ENCODE results near the gene PTK6. TPM values are rescaled to one million over a fixed set of nuclear protein-coding genes. Genes with fewer than 3 reads are reported as not detected.

Gene PTK6
- total RNA-seq, 4 donors from 2014 or later: 90.5 to 147 (median 103) TPM

DNA sequence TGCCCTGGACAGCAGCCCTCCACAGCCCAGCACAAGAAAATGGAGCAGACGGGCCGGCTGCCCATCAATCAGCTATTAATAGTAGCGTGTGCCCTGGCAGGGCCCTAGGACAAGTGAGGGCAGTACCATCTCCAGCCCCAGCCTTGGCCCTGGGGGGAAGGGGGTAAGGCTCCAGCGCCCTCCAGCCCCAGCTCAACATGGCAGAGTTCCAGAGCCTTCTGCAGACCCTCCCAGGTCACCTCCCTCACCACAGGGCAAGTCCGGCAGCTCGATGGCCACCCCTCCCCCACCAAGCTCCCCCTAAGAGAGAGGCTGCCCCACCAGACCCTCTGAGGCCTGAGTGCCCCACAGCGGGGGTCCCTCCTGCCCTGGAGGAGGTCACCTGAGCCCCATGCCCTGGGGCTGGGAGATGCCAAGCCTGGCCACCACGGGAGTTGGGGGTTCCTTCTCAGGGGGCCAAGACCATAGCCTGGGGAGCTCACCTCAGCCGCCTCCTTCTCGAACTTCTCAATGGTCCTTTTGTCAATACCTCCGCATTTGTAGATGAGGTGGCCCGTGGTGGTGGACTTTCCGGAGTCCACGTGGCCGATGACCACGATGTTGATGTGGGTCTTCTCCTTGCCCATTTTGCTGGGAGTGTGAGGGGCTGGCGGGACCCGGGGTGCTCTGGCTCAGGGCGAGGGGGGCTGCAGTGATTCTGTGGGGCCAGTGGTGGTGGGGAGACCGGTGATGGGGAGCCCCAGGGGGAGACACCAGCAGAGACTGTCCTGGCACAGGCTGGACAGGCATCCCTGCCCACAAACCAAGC is 39.8 kb downstream of the PTK6 start:
- WGBS, 2 donors (ENCODE audit: low coverage in 1 of 2): 60% methylated on average over 2 to 19 of the region's 20 CpGs
- H3K4me3 ChIP-seq: no peak overlapping the region
- H3K9me3 ChIP-seq: no peaks in the 10 kb centered on the region
- no peak for TF ChIP-seq POLR2AphosphoS5 (IDR thresholded peaks at IDR 0.05)
- no peak for TF ChIP-seq CTCF (IDR thresholded peaks at IDR 0.05)
- TF ChIP-seq EP300 (IDR thresholded peaks at IDR 0.05; ENCODE audit: low read depth): no peak
- TF ChIP-seq POLR2A (IDR thresholded peaks at IDR 0.05): no peak
- no peaks in the 10 kb centered on the region for H3K36me3 ChIP-seq
- peaks cover 0 to 19% (median 13%) of the 10 kb centered on the region in 4 donors for H3K4me1 ChIP-seq
- no peak for DNase-seq
- in situ Hi-C loops (cut with MboI; ENCODE audit: low pct_ligation_motif_present in 1 of 4, low pct_unique_long_range_greater_than_20kb in 1 of 4, low sequenced_read_pairs in 3 of 4) (no loop called here), intact Hi-C loops (cut with DNase I; ENCODE audit: low total_unique reads) (no loop called here)
- no peak overlapping the region for H3K27ac ChIP-seq
- peaks cover 65% of the 10 kb centered on the region for H3K27me3 ChIP-seq

DNA sequence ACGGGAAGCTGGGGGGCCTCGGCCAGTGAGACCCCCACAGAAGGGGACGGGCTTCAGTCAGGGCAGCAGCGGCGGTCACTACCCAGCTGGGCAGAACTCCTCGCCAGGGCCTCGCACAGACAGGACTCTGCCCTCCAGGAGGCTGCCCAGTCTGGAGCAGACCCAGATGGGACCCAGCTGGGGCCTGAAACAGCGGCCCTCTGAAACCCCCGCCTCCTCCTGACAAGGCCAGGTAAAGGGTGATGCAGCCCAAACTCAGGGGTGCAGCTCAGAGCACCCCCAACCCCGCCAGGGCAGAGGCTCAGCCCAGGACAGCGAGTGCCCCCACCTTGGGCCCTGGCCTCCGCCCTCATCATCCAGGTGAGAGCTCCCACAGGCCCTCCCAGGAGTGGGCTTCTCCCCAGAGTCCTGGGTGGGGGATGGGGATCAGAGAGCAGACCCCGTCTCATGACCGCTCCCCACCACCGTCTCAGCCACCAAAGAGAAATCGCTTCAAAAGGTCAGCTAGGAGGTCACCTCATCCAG is 40.5 kb downstream of the PTK6 start:
- 54% methylated on average over 13 of the region's 16 CpGs; no CpG with 5 or more reads in 1 of the 2 donors for WGBS, 2 donors (ENCODE audit: low coverage in 1 of 2)
- peak overlapping the region in 3 of 4 donors; percentile 7 to 37 (median 10) for H3K4me3 ChIP-seq

DNA sequence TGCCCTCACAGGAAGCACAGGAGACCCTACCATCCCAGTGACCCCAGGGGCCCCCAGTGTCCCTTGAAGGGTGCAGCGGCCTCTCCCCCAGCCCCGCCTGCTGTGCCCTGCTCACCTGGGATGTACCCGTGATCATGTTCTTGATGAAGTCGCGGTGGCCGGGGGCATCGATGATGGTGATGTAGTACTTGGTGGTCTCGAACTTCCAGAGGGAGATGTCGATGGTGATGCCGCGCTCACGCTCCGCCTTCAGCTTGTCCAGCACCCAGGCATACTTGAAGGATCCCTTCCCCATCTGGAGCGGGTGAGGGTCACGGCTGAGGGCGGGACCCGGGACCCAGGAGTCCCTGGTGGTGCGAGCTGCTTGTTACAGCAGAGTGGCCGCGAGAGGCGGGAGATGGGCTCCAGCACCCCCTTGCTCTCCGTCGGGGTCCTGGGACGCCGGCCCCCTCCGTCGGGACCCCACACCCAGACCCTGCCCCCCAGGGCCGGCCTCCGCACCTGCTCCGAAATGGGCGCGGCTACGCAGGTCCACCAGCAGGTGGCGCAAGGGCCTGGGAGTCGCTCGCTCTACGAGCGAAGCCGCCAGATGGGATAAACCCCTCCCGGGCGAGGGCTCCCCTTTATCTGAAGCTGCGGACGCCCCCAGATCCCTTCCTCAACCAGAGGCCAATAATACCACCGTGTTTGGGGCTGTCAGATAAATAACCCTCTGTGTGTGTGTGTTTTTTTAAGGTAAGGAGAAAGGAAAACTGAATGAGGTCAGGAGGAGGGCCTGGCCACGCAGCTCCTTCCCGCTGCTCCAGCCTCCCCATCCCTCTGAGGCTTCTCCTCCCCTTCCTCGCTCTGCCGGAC is 41.2 kb downstream of the PTK6 start:
- Histone ChIP-seq H3K27ac (no peak overlapping the region), H3K4me3 (peak overlapping the region in 3 of 4 donors; percentile 7 to 37 (median 10)), H3K27me3 (peaks cover 55% of the 10 kb centered on the region), H3K9me3 (no peaks in the 10 kb centered on the region), H3K36me3 (no peaks in the 10 kb centered on the region), H3K4me1 (peaks cover 0 to 19% (median 13%) of the 10 kb centered on the region in 4 donors)
- in situ Hi-C loops (cut with MboI; ENCODE audit: low pct_ligation_motif_present in 1 of 4, low pct_unique_long_range_greater_than_20kb in 1 of 4, low sequenced_read_pairs in 3 of 4) (no loop called here), intact Hi-C loops (cut with DNase I; ENCODE audit: low total_unique reads) (no loop called here)
- 22% methylated on average over 37 of the region's 48 CpGs; no CpG with 5 or more reads in 1 of the 2 donors for WGBS, 2 donors (ENCODE audit: low coverage in 1 of 2)
- TF ChIP-seq CTCF (IDR thresholded peaks at IDR 0.05) (peak; percentile 89 to 99 (median 97)), EP300 (IDR thresholded peaks at IDR 0.05; ENCODE audit: low read depth) (no peak), POLR2AphosphoS5 (IDR thresholded peaks at IDR 0.05) (no peak), POLR2A (IDR thresholded peaks at IDR 0.05) (no peak)
- peak; percentile 71 for DNase-seq

More for the DNA sequence above, 40.5 kb downstream of the PTK6 start:
- intact Hi-C loops (cut with DNase I; ENCODE audit: low total_unique reads): no loop called here
- in situ Hi-C loops (cut with MboI; ENCODE audit: low pct_ligation_motif_present in 1 of 4, low pct_unique_long_range_greater_than_20kb in 1 of 4, low sequenced_read_pairs in 3 of 4): no loop called here
- no peaks in the 10 kb centered on the region for H3K36me3 ChIP-seq
- no peak overlapping the region for H3K27ac ChIP-seq
- no peak for DNase-seq
- peaks cover 58% of the 10 kb centered on the region for H3K27me3 ChIP-seq
- no peaks in the 10 kb centered on the region for H3K9me3 ChIP-seq
- TF ChIP-seq POLR2A (IDR thresholded peaks at IDR 0.05) (no peak), EP300 (IDR thresholded peaks at IDR 0.05; ENCODE audit: low read depth) (no peak), CTCF (IDR thresholded peaks at IDR 0.05) (no peak), POLR2AphosphoS5 (IDR thresholded peaks at IDR 0.05) (no peak)
- peaks cover 0 to 19% (median 13%) of the 10 kb centered on the region in 4 donors for H3K4me1 ChIP-seq

All from transverse colon (tissue), 4 donors.